HepG2 (cell line): Measurements from ENCODE around the gene TBC1D14. TPM values are rescaled to one million over a fixed set of nuclear protein-coding genes. Genes with fewer than 3 reads are reported as not detected.

Source experiments
- ARNTL ChIP-seq: sonication (generic); formaldehyde crosslinking; IDR thresholded peaks from 2 replicates; pipeline ENCODE4 v1.4.0; 2020; ENCODE audit warnings: mild to moderate bottlenecking, missing genetic modification reagents
- GABPA ChIP-seq, 2 experiments: IDR thresholded peaks; 2 replicates each; pipeline ENCODE4 v1.6.1; 2011 to 2016; ENCODE audit warnings: low read depth in 2 of 2, low read length in 1 of 2, missing biosample characterization in 1 of 2, missing genetic modification characterization in 1 of 2
- HOXD1 ChIP-seq: sonication (generic); formaldehyde crosslinking; IDR thresholded peaks from 2 replicates; pipeline ENCODE4 v1.5.0; 2020; ENCODE audit warnings: missing genetic modification reagents
- MYC ChIP-seq: sonication (generic); formaldehyde crosslinking; IDR thresholded peaks from 2 replicates; pipeline ENCODE4 v1.9.0; 2021; ENCODE audit warnings: missing genetic modification reagents, borderline replicate concordance
- RXRB ChIP-seq: IDR thresholded peaks from 2 replicates; pipeline ENCODE4 v1.6.1; 2016; ENCODE audit warnings: borderline replicate concordance, missing genetic modification reagents, missing compliant biosample characterization
- SP1 ChIP-seq, 2 experiments: fragments of 450-650 bp in 1 of 2; sonication (generic) in 1 of 2; formaldehyde crosslinking in 1 of 2; IDR thresholded peaks; 2 replicates each; pipeline versions ENCODE4 v1.4.0 to v1.6.1; 2016 to 2020; ENCODE audit warnings: missing genetic modification reagents in 1 of 2
- SP4 ChIP-seq: sonication (generic); formaldehyde crosslinking; IDR thresholded peaks from 2 replicates; pipeline ENCODE4 v1.8.1; 2023; ENCODE audit warnings: mild to moderate bottlenecking, missing genetic modification reagents
- YEATS2 ChIP-seq: sonication (generic); formaldehyde crosslinking; IDR thresholded peaks from 2 replicates; pipeline ENCODE4 v1.4.0; 2020; ENCODE audit warnings: missing genetic modification reagents, borderline replicate concordance
- ZBTB38 ChIP-seq: sonication (generic); formaldehyde crosslinking; IDR thresholded peaks from 2 replicates; pipeline ENCODE4 v1.5.1; 2020; ENCODE audit warnings: mild to moderate bottlenecking, missing genetic modification reagents
- ZFAT ChIP-seq: sonication (generic); formaldehyde crosslinking; conservative IDR thresholded peaks from 2 replicates; pipeline ENCODE4 v1.8.1; 2023; ENCODE audit warnings: missing genetic modification reagents, inconsistent platforms
- ZNF207 ChIP-seq: fragments of 450-650 bp; IDR thresholded peaks from 2 replicates; pipeline ENCODE4 v1.6.1; 2016; ENCODE audit warnings: antibody characterized with exemption, borderline replicate concordance
- ZNF274 ChIP-seq: sonication (generic); formaldehyde crosslinking; IDR thresholded peaks from 2 replicates; pipeline ENCODE4 v1.5.1; 2020; ENCODE audit warnings: mild to moderate bottlenecking, missing genetic modification reagents
- ZNF337 ChIP-seq: sonication (generic); formaldehyde crosslinking; IDR thresholded peaks from 2 replicates; pipeline ENCODE4 v1.5.1; 2020; ENCODE audit warnings: missing genetic modification reagents, low read depth, mild to moderate bottlenecking, borderline replicate concordance
- ZNF605 ChIP-seq: sonication (generic); formaldehyde crosslinking; IDR thresholded peaks from 2 replicates; pipeline ENCODE4 v1.8.0; 2022; ENCODE audit warnings: mild to moderate bottlenecking, missing genetic modification reagents
- ZNF878 ChIP-seq: sonication (generic); formaldehyde crosslinking; IDR thresholded peaks from 2 replicates; pipeline ENCODE4 v1.8.1; 2023; ENCODE audit warnings: mild to moderate bottlenecking, missing genetic modification reagents, moderate library complexity
- polyA plus RNA-seq, 8 experiments: library from polyadenylated mRNA; depleted of rRNA in 3 of 8; stranded (reverse) in 7 of 8; unstranded in 1 of 8; fragments of >200 nt; fragmentation: Illumina TruSeq in 4 of 8; extraction: Trizol in 4 of 8; gene quantifications; 2 replicates each; pipeline versions ENCODE4 v1.2.1 to v1.2.3, GENCODE V29; 2011 to 2016; ENCODE audit warnings: low read depth in 4 of 8, missing spikeins in 1 of 8, mixed read lengths in 1 of 8; ENCODE audit not compliant: insufficient read depth in 1 of 8
- total RNA-seq, 5 experiments: library from RNA; depleted of rRNA; stranded (reverse); fragments of >200 nt; fragmentation: Illumina TruSeq; extraction: Trizol; gene quantifications; 2 replicates each; pipeline ENCODE4 v1.2.3, GENCODE V29; 2016; ENCODE audit warnings: low read depth in 1 of 5
- TF ChIP-seq, protein P1 (sequence below): IDR thresholded peaks from 2 replicates; pipeline ENCODE4 v1.6.1; 2016; ENCODE audit warnings: mild to moderate bottlenecking
- TF ChIP-seq, protein P2 (sequence below): sonication (generic); formaldehyde crosslinking; IDR thresholded peaks from 2 replicates; pipeline ENCODE4 v1.5.0; 2020; ENCODE audit warnings: missing genetic modification reagents
- TF ChIP-seq, protein P3 (sequence below): sonication (generic); formaldehyde crosslinking; IDR thresholded peaks from 2 replicates; pipeline ENCODE4 v1.4.0; 2020; ENCODE audit warnings: mild to moderate bottlenecking, missing genetic modification reagents, borderline replicate concordance
- TF ChIP-seq, protein P4 (sequence below): sonication (generic); formaldehyde crosslinking; conservative IDR thresholded peaks from 2 replicates; pipeline ENCODE4 v1.4.0; 2020; ENCODE audit warnings: missing genetic modification reagents
- TF ChIP-seq, protein P5 (sequence below): sonication (generic); formaldehyde crosslinking; IDR thresholded peaks from 2 replicates; pipeline ENCODE4 v1.4.0; 2020; ENCODE audit warnings: missing genetic modification reagents, mild to moderate bottlenecking, borderline replicate concordance

TBC1D14 gene
- total and polyA plus RNA-seq, 2 of the 13 experiments (the other 11 are each of a cell fraction or from before 2014, with no cell fraction given), result 29.5 to 46.5 TPM

DNA sequence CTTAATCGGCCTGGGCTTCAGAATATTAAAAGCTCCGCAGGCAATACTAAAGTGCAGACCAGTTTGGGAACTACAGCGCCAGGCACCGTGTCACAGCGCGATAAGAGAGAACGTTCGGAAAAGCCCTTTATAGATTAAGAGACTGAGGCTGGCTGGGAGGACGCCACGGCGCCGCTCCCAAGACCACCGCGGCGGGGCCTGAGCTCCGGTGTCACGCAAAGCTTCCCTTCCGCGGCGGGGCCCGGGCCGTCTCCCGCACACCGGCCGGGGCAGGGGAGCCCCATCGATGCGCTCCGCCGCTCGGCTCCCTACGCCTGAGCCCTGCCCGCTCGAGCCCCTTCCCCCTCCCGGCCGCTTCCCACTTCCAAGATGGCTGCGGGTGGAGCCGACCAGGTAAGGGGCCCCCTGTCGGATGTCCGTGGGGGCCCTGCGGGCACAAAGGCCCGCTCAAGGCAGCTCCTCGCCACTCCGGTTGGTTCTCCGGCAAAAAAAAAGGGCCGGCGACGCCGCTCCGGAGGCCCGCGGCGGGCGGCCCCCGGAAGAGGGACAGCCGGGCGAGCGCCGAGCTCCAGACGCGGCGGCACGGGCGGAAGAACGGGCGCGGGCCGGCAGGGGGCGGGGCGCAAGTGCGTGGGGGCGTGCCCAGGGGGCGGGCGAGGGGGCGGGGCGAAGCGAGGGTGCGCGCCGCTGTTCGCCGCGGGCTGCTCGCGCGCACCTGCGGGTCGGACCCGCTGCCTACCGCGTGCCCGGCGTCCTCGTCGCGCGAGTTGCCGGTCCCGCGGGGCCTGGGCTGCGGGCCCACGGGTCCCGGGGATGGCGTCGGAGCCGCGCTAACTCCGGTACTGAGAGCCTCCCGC is at the start of gene TBC1D14 (continued):
- TF ChIP-seq YEATS2 (CRISPR knock-in tag) (0 out of 2 replicates have a peak, but pooled peaks have one; percentile 42), ZNF605 (CRISPR knock-in tag) (0 out of 2 replicates have a peak, but pooled peaks have one; percentile 26), ZNF207 (no peak), HOXD1 (CRISPR knock-in tag) (0 out of 2 replicates have a peak, but pooled peaks have one; percentile 23), ZNF337 (CRISPR knock-in tag) (peak; percentile 52; the same call in 1 of the 2 replicates), ZBTB38 (CRISPR knock-in tag) (peak; percentile 37; the same call in 1 of the 2 replicates), SP4 (CRISPR knock-in tag) (peak; percentile 82), GABPA (IDR thresholded peaks at IDR 0.05; ENCODE audit: low read depth, low read length) (no peak), GABPA (CRISPR knock-in tag; IDR thresholded peaks at IDR 0.05; ENCODE audit: low read depth) (peak; percentile 46; the same call in 1 of the 2 replicates), ARNTL (0 out of 2 replicates have a peak, but pooled peaks have one; percentile 37), MYC (peak; percentile 78; the same call in 1 of the 2 replicates), ZFAT (CRISPR knock-in tag) (no peak), ZNF274 (CRISPR knock-in tag) (no peak), RXRB (0 out of 2 replicates have a peak, but pooled peaks have one; percentile 25), ZNF878 (peak; percentile 63; the same call in 1 of the 2 replicates), SP1 (IDR thresholded peaks at IDR 0.05) (no peak), SP1 (CRISPR knock-in tag; IDR thresholded peaks at IDR 0.05) (peak; percentile 21; the same call in 1 of the 2 replicates)
- TF ChIP-seq, protein P1, sequence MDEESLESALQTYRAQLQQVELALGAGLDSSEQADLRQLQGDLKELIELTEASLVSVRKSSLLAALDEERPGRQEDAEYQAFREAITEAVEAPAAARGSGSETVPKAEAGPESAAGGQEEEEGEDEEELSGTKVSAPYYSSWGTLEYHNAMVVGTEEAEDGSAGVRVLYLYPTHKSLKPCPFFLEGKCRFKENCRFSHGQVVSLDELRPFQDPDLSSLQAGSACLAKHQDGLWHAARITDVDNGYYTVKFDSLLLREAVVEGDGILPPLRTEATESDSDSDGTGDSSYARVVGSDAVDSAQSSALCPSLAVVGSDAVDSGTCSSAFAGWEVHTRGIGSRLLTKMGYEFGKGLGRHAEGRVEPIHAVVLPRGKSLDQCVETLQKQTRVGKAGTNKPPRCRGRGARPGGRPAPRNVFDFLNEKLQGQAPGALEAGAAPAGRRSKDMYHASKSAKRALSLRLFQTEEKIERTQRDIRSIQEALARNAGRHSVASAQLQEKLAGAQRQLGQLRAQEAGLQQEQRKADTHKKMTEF (CRISPR knock-in tag), result peak; percentile 77
- TF ChIP-seq, protein P2, sequence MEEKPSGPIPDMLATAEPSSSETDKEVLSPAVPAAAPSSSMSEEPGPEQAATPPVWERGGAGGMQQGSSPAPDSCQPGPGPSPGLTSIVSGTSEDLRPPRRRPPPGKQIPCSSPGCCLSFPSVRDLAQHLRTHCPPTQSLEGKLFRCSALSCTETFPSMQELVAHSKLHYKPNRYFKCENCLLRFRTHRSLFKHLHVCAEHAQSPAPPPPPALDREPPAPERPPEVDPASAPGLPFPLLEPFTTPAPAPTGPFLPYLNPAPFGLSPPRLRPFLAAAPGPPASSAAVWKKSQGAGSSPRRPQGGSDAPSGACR (CRISPR knock-in tag), result peak; percentile 49; the same call in 1 of the 2 replicates
- TF ChIP-seq, protein P3, sequence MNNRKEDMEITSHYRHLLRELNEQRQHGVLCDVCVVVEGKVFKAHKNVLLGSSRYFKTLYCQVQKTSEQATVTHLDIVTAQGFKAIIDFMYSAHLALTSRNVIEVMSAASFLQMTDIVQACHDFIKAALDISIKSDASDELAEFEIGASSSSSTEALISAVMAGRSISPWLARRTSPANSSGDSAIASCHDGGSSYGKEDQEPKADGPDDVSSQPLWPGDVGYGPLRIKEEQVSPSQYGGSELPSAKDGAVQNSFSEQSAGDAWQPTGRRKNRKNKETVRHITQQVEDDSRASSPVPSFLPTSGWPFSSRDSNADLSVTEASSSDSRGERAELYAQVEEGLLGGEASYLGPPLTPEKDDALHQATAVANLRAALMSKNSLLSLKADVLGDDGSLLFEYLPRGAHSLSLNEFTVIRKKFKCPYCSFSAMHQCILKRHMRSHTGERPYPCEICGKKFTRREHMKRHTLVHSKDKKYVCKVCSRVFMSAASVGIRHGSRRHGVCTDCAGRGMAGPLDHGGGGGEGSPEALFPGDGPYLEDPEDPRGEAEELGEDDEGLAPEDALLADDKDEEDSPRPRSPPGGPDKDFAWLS (CRISPR knock-in tag), result 0 out of 2 replicates have a peak, but pooled peaks have one; percentile 26
- TF ChIP-seq, protein P4, sequence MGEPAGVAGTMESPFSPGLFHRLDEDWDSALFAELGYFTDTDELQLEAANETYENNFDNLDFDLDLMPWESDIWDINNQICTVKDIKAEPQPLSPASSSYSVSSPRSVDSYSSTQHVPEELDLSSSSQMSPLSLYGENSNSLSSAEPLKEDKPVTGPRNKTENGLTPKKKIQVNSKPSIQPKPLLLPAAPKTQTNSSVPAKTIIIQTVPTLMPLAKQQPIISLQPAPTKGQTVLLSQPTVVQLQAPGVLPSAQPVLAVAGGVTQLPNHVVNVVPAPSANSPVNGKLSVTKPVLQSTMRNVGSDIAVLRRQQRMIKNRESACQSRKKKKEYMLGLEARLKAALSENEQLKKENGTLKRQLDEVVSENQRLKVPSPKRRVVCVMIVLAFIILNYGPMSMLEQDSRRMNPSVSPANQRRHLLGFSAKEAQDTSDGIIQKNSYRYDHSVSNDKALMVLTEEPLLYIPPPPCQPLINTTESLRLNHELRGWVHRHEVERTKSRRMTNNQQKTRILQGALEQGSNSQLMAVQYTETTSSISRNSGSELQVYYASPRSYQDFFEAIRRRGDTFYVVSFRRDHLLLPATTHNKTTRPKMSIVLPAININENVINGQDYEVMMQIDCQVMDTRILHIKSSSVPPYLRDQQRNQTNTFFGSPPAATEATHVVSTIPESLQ, result no peak; the same call in 1 of the 2 replicates
- TF ChIP-seq, protein P5, sequence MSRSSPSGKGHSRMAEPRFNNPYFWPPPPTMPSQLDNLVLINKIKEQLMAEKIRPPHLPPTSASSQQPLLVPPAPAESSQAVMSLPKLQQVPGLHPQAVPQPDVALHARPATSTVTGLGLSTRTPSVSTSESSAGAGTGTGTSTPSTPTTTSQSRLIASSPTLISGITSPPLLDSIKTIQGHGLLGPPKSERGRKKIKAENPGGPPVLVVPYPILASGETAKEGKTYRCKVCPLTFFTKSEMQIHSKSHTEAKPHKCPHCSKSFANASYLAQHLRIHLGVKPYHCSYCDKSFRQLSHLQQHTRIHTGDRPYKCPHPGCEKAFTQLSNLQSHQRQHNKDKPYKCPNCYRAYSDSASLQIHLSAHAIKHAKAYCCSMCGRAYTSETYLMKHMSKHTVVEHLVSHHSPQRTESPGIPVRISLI, result peak; percentile 71; the same call in 1 of the 2 replicates
